ENCODE results near the gene PIEZO1. TPM values are rescaled to one million over a fixed set of nuclear protein-coding genes. Genes with fewer than 3 reads are reported as not detected.
A peak's percentile ranks its signal among the peaks of the same experiment; 100 is the strongest.

Gene PIEZO1
- total RNA-seq, 4 donors from 2014 or later, result 105 to 248 (median 172) TPM

- no peak overlapping the region for H3K4me3 ChIP-seq
- no peak for ATAC-seq
- WGBS, 2 donors (ENCODE audit: low coverage in 1 of 2), result no CpG with 5 or more reads among the region's 8 CpGs
- no peak overlapping the region for H3K27ac ChIP-seq
- TF ChIP-seq POLR2AphosphoS5 (IDR thresholded peaks at IDR 0.05) (no peak), EP300 (IDR thresholded peaks at IDR 0.05) (no peak), POLR2A (IDR thresholded peaks at IDR 0.05) (no peak)
- no peaks in the 10 kb centered on the region for H3K9me3 ChIP-seq
- H3K4me1 ChIP-seq, result peaks cover 0 to 16% (median 0%) of the 10 kb centered on the region in 3 donors
- H3K27me3 ChIP-seq, result no peaks in the 10 kb centered on the region
- H3K36me3 ChIP-seq, result peaks cover 0 to 98% of the 10 kb centered on the region in 2 donors
Measured at GRCh38 chr16:88723507-88723887, 61.5 kb downstream of the PIEZO1 start.

- Histone ChIP-seq H3K36me3 (peaks cover 0 to 100% of the 10 kb centered on the region in 2 donors), H3K27me3 (no peaks in the 10 kb centered on the region), H3K4me3 (no peak overlapping the region), H3K27ac (no peak overlapping the region), H3K4me1 (peaks cover 0 to 17% (median 0%) of the 10 kb centered on the region in 3 donors), H3K9me3 (no peaks in the 10 kb centered on the region)
- TF ChIP-seq POLR2AphosphoS5 (IDR thresholded peaks at IDR 0.05) (no peak), EP300 (IDR thresholded peaks at IDR 0.05) (no peak), CTCF (IDR thresholded peaks at IDR 0.05) (no peak), POLR2A (IDR thresholded peaks at IDR 0.05) (no peak)
- ATAC-seq, result no peak
- WGBS, 2 donors (ENCODE audit: low coverage in 1 of 2), result 93% methylated on average over 3 of the region's 39 CpGs; no CpG with 5 or more reads in 1 of the 2 donors
Measured at GRCh38 chr16:88722784-88723506, 62.1 kb downstream of the PIEZO1 start.

GRCh38 chr16:88721815-88722755 is 62.9 kb downstream of the PIEZO1 start:
- Histone ChIP-seq H3K36me3 (peaks cover 0 to 100% of the 10 kb centered on the region in 2 donors), H3K27ac (no peak overlapping the region), H3K9me3 (no peaks in the 10 kb centered on the region), H3K4me1 (peaks cover 0 to 17% (median 0%) of the 10 kb centered on the region in 3 donors), H3K4me3 (no peak overlapping the region), H3K27me3 (no peaks in the 10 kb centered on the region)
- TF ChIP-seq POLR2A (IDR thresholded peaks at IDR 0.05), result no peak
- TF ChIP-seq POLR2AphosphoS5 (IDR thresholded peaks at IDR 0.05), result no peak
- TF ChIP-seq CTCF (IDR thresholded peaks at IDR 0.05), result no peak
- no peak for TF ChIP-seq EP300 (IDR thresholded peaks at IDR 0.05)
- WGBS, 2 donors (ENCODE audit: low coverage in 1 of 2), result no CpG with 5 or more reads among the region's 61 CpGs
- ATAC-seq, result no peak

- H3K4me3 ChIP-seq, result no peak overlapping the region
- 97% methylated on average over 6 of the region's 17 CpGs; no CpG with 5 or more reads in 1 of the 2 donors for WGBS, 2 donors (ENCODE audit: low coverage in 1 of 2)
- H3K27ac ChIP-seq, result no peak overlapping the region
- peaks cover 0 to 17% (median 0%) of the 10 kb centered on the region in 3 donors for H3K4me1 ChIP-seq
- ATAC-seq, result no peak
- peaks cover 0 to 100% of the 10 kb centered on the region in 2 donors for H3K36me3 ChIP-seq
- H3K9me3 ChIP-seq, result no peaks in the 10 kb centered on the region
- no peak for TF ChIP-seq POLR2A (IDR thresholded peaks at IDR 0.05)
- TF ChIP-seq CTCF (IDR thresholded peaks at IDR 0.05), result no peak
- TF ChIP-seq EP300 (IDR thresholded peaks at IDR 0.05), result no peak
- no peak for TF ChIP-seq POLR2AphosphoS5 (IDR thresholded peaks at IDR 0.05)
- H3K27me3 ChIP-seq, result no peaks in the 10 kb centered on the region
Measured at GRCh38 chr16:88721236-88721635, 63.8 kb downstream of the PIEZO1 start.

- Histone ChIP-seq H3K4me3 (no peak overlapping the region), H3K27me3 (no peaks in the 10 kb centered on the region), H3K27ac (peak overlapping the region in 1 of 4 donors; percentile 68), H3K9me3 (no peaks in the 10 kb centered on the region), H3K36me3 (peaks cover 0 to 100% of the 10 kb centered on the region in 2 donors), H3K4me1 (peaks cover 0 to 17% (median 0%) of the 10 kb centered on the region in 3 donors)
- TF ChIP-seq POLR2AphosphoS5 (IDR thresholded peaks at IDR 0.05), result no peak
- no peak for TF ChIP-seq EP300 (IDR thresholded peaks at IDR 0.05)
- TF ChIP-seq POLR2A (IDR thresholded peaks at IDR 0.05), result no peak
- no peak for ATAC-seq
- WGBS, 2 donors (ENCODE audit: low coverage in 1 of 2), result 80 to 100% methylated on average over 1 to 4 of the region's 23 CpGs
Measured at GRCh38 chr16:88720396-88720970, 64.5 kb downstream of the PIEZO1 start.
